Measurements from ENCODE around the gene MAB21L4.

MAB21L4 gene

DNA sequence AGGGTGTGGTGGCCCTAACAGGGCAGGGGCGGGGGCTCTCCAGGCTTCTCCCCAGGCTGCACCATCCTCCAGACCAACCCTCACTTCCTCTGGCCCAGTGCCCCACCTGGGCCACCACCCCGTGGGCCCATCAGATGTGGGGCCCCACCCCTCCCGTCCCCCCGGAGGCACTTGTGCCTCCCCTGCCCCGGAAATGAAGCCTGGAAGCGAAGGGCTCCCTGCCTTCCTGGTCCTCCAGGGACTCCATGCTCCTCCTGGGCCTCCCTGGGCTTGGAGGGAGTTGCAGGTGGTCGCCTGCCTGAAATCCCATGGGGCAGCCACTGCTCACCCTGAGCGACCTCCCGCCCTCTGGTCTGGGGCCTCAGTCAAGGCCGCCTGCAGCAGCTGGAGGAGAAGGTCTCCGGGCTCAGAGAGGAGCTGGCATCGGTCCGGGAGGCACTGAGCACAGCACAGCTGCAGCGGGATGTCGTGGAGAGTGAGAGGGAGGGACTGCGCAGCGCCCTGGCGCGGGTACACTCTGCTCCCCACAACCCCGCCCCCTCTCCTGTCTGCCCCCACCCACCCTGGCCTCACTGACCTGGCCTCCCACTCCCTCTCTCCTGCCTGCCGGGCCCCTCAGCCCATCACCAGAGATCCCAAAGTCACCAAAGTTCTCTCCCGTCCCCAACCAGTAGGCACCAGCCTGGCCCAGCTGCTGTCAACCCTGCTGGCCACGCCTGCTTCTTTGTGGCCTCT lies 38.2 kb upstream of the MAB21L4 start:
- peaks cover 57% of the 10 kb centered on the region; the same call in 1 of the 2 replicates for H3K27me3 ChIP-seq (ENCODE audit: insufficient read depth, low read depth)
- no peaks in the 10 kb centered on the region for H3K79me2 ChIP-seq (ENCODE audit: insufficient read depth, low read depth)
- TF ChIP-seq, protein P1, sequence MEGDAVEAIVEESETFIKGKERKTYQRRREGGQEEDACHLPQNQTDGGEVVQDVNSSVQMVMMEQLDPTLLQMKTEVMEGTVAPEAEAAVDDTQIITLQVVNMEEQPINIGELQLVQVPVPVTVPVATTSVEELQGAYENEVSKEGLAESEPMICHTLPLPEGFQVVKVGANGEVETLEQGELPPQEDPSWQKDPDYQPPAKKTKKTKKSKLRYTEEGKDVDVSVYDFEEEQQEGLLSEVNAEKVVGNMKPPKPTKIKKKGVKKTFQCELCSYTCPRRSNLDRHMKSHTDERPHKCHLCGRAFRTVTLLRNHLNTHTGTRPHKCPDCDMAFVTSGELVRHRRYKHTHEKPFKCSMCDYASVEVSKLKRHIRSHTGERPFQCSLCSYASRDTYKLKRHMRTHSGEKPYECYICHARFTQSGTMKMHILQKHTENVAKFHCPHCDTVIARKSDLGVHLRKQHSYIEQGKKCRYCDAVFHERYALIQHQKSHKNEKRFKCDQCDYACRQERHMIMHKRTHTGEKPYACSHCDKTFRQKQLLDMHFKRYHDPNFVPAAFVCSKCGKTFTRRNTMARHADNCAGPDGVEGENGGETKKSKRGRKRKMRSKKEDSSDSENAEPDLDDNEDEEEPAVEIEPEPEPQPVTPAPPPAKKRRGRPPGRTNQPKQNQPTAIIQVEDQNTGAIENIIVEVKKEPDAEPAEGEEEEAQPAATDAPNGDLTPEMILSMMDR (conservative IDR thresholded peaks at IDR 0.05; ENCODE audit: low read depth, low read length): no peak
- H3K27ac ChIP-seq: no peak overlapping the region
- no peak overlapping the region for H2AFZ ChIP-seq (ENCODE audit: low read depth)
- H3K4me3 ChIP-seq (IDR thresholded peaks at IDR 0.05; ENCODE audit: insufficient read depth, low read depth, low read length): no peak overlapping the region
- no peak overlapping the region for H3K9ac ChIP-seq
- H3K4me1 ChIP-seq (ENCODE audit: low read depth, poor library complexity, severe bottlenecking): no peaks in the 10 kb centered on the region
- H4K20me1 ChIP-seq (ENCODE audit: insufficient read depth): no peaks in the 10 kb centered on the region
- H3K36me3 ChIP-seq (ENCODE audit: insufficient read depth): no peaks in the 10 kb centered on the region
- no peak overlapping the region for H3K4me2 ChIP-seq

- Histone ChIP-seq H3K36me3 (ENCODE audit: insufficient read depth) (no peaks in the 10 kb centered on the region), H3K79me2 (ENCODE audit: insufficient read depth, low read depth) (no peaks in the 10 kb centered on the region), H2AFZ (ENCODE audit: low read depth) (no peak overlapping the region), H3K27me3 (ENCODE audit: insufficient read depth, low read depth) (peaks cover 50% of the 10 kb centered on the region; the same call in 1 of the 2 replicates), H4K20me1 (ENCODE audit: insufficient read depth) (no peaks in the 10 kb centered on the region), H3K27ac (no peak overlapping the region), H3K9ac (no peak overlapping the region), H3K4me3 (IDR thresholded peaks at IDR 0.05; ENCODE audit: insufficient read depth, low read depth, low read length) (no peak overlapping the region), H3K4me2 (no peak overlapping the region), H3K4me1 (ENCODE audit: low read depth, poor library complexity, severe bottlenecking) (no peaks in the 10 kb centered on the region)
- TF ChIP-seq, protein P1 (conservative IDR thresholded peaks at IDR 0.05; ENCODE audit: low read depth, low read length): no peak
Measured at GRCh38 chr2:240933048-240933965, 37.4 kb upstream of the MAB21L4 start.

DNA sequence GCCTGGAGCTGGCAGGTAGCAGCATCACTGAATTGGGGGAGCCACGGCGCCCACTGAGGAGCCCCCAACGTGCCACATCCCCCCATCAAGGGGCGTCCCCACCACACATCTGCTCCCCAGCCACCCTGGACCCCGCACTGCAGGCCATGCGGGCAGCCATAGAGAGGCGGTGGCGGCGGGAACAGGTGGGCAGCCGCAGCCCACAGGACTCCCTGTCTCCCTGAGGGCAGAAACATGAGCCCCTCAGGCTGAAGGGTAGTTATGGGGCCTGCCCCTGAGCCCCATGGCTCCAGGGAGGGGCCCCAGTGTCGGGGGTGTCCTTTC lies 36.7 kb upstream of the MAB21L4 start:
- no peak overlapping the region for H2AFZ ChIP-seq (ENCODE audit: low read depth)
- H3K4me2 ChIP-seq: no peak overlapping the region

GRCh38 chr2:240932001-240932723 lies 36.2 kb upstream of the MAB21L4 start:
- Histone ChIP-seq H3K36me3 (ENCODE audit: insufficient read depth) (no peaks in the 10 kb centered on the region), H3K27me3 (ENCODE audit: insufficient read depth, low read depth) (peaks cover 56% of the 10 kb centered on the region), H3K4me3 (IDR thresholded peaks at IDR 0.05; ENCODE audit: insufficient read depth, low read depth, low read length) (no peak overlapping the region), H2AFZ (ENCODE audit: low read depth) (no peak overlapping the region), H4K20me1 (ENCODE audit: insufficient read depth) (no peaks in the 10 kb centered on the region), H3K9ac (no peak overlapping the region), H3K4me2 (no peak overlapping the region), H3K27ac (no peak overlapping the region), H3K79me2 (ENCODE audit: insufficient read depth, low read depth) (no peaks in the 10 kb centered on the region), H3K4me1 (ENCODE audit: low read depth, poor library complexity, severe bottlenecking) (no peaks in the 10 kb centered on the region)
- TF ChIP-seq, protein P1 (conservative IDR thresholded peaks at IDR 0.05; ENCODE audit: low read depth, low read length): no peak

More for the DNA sequence above, 36.7 kb upstream of the MAB21L4 start:
- no peaks in the 10 kb centered on the region for H3K4me1 ChIP-seq (ENCODE audit: low read depth, poor library complexity, severe bottlenecking)
- H4K20me1 ChIP-seq (ENCODE audit: insufficient read depth): no peaks in the 10 kb centered on the region
- H3K4me3 ChIP-seq (IDR thresholded peaks at IDR 0.05; ENCODE audit: insufficient read depth, low read depth, low read length): no peak overlapping the region
- H3K27me3 ChIP-seq (ENCODE audit: insufficient read depth, low read depth): peaks cover 51% of the 10 kb centered on the region; the same call in 1 of the 2 replicates
- TF ChIP-seq, protein P1 (conservative IDR thresholded peaks at IDR 0.05; ENCODE audit: low read depth, low read length): no peak
- no peaks in the 10 kb centered on the region for H3K79me2 ChIP-seq (ENCODE audit: insufficient read depth, low read depth)
- no peak overlapping the region for H3K9ac ChIP-seq
- no peaks in the 10 kb centered on the region for H3K36me3 ChIP-seq (ENCODE audit: insufficient read depth)
- no peak overlapping the region for H3K27ac ChIP-seq

Data from KMS-11 (cell line).